ENCODE data around the gene HJV.

Gene HJV

GRCh38 chr1:145992502-145992936 lies 29.0 kb downstream of the HJV start:
- DNase-seq, result no peak

GRCh38 chr1:145991735-145992412 lies 29.7 kb downstream of the HJV start:
- no peak for DNase-seq

DNA sequence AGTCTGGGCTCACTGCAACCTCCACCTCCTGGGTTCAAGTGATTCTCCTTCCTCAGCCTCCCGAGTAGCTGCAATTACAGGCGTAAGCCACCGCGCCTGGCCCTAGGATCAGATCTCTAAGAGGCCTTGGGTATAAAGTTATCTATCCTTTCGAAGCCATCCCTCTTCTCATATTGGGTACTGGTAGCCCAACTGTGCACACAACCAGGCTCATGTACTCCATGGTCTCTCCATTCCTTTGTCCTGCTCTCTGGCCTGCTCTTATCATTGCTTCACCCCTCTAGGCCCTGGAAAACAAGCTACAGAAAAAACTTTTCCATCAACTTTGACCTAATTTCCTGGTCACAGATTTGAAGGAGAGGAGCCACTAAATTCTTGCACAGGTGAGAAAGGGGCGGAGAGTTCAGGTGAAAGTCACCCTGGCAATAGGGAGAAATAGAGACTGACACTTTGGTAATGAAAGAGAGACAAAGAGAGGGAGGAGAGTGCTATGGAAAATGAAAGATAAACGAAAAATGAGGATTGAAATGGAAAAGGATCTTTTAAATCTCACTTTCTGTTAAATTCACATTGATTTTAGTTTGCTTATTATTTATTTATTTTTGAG lies 31.2 kb downstream of the HJV start:
- no peak for DNase-seq

DNA sequence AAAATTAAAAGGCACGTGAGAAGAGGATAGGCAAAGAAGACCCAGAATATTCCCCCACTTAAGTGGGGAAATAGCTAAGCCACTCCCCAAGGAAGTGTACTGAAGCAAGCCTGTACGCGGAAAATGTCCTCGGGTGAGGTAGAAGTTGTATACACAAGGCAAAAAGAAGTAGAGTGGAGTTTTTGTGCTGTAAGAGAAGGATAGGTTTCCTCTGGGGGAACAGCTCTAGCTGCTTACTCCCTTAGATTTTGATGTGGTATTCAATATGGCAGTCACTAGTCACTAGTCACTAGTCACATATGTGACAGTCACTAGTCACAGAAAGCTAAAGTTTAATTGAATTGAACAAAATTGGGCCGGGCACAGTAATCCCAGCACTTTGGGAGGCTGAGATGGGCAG lies 32.8 kb downstream of the HJV start:
- no peak for DNase-seq

- no peak for DNase-seq
Observed at GRCh38 chr1:145987926-145988325, 33.6 kb downstream of the HJV start.

- no peak for DNase-seq
Observed at GRCh38 chr1:145986551-145986950, 35.0 kb downstream of the HJV start.

DNA sequence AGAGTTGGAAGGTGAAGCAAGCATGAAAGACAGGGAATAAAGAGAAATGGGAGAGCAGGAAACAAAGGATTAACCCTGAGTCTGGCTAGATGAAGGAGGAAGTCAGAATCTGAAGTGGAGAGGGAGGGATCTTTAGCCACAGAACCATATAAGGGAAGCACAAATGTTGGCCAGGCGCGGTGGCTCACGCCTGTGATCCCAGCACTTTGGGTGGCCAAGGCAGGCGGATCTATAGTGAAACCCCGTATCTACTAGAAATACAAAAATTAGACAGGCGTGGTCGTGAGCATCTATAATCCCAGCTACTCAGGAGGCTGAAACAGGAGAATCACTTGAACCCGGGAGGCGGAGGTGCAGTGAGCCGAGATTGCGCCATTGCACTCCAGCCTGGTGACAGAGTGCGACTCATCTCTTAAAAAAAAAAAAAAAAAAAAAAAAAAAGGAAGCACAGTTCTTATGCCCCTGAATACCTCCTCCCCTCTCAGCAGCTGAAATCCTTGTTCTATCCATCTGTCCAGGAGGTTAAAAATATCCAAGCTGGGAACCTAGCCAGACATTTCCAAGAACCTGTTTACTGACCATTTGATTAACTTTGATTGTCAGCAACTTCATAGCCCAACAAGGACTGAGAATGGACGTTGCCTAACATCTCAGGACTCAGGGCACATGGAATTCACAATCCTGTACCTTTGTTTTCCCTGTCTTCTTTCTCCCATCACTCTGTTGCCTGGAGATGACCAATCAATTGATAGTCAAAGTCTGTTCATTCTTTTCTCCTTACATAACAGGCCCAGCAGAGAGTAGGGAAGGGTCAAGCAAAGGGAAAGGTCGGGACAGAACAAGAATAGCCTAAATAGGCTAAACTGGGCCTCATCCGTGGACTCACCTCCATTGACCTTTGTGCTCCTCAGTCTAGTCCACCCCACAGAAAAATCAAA lies 35.8 kb downstream of the HJV start:
- DNase-seq, result no peak

- no peak for DNase-seq
Observed at GRCh38 chr1:145985129-145985501, 36.4 kb downstream of the HJV start.

GRCh38 chr1:145983960-145984830 lies 37.3 kb downstream of the HJV start:
- DNase-seq, result no peak

DNA sequence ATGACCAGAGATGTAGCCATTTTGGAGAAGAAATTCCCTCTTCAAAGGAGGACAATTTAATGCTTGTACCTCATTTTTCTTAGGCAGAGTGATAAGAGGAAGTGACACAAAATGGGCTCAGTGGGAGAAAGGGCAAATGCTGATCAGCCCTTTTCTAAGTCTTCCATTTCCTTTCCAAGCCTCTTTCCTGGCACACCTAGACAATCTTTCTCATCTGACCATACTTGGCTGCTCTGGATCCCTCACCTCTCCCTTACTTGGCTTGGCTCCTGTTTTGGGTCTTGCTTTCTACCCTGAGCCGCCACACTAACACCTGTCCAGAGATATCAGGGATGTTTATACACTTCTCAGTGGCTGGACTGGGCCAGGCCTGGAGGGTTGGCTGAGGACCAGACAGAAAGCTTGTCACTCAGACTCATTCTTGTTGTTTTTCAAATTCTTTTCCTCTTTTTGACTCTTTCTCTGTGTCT lies 38.3 kb downstream of the HJV start:
- DNase-seq, result no peak

DNA sequence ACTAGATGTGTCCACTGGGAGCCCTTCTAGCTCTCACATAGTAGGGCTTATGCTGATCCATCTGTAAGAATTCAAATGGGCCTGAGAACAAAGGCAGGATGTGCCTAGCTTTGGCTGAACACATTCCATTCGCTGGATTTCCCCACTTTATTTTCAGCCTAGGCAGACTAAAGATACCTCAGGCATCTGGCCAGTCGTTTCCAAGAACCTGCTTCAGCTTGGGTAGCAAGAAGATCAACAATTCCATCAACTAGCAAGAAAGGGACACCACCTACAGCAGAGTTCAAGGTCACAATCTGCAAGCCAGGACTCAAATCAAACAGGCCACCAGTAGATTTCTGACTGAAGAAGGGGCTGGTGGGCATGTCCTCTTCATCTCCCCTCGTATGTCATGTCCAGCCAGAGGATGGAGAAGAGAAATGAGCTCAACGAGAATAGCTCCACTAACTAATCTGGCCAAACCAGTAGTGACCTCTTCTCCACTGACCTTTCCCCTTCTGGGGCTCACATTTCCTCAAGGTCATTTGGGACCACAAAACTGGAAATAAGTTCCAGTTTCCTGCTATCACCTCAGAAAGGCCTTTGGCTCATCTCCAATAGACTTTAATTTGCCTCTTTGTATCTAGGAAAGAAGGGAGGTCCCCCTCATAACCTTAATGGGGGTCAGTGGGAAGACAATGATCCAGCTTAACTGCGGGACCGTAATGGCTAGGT lies 39.4 kb downstream of the HJV start:
- no peak for DNase-seq

- DNase-seq, result no peak
Observed at GRCh38 chr1:145980457-145980994, 41.0 kb downstream of the HJV start.

DNA sequence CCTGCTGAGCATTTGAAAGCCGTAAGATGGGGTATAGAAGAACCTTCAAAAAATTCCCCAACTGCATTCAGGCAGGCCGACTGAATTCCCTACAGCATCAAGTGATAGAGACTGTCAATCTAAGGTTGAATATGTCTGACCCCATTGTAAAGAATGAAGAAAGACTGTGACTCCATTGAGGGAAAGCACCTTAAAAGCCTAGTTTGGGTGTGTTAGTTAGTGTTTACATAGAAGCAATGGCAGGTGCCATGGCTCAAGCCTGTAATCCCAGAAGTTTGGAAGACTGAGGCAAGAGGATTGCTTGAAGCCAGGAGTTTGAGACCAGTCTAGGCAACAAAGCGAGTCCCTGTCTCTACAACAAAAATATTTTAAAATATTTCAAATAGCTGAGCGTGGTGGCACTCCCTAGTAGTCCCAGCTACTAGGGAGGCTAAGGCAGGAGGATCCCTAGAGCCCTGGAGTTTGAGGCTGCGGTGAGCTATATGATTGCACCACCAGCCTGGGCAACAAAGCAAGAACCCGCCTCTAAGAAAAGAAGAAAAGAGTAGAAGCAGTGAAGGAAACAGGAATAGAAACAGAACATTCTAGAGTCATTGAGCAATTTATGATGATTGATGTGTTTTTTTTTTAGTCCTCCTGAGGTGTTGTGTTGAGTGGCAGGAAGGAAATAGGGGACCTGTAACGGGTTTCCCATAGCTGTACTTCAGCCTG lies 41.6 kb downstream of the HJV start:
- no peak for DNase-seq

- DNase-seq, result peak; percentile 94
Observed at GRCh38 chr1:145978854-145979745, 42.4 kb downstream of the HJV start.

DNA sequence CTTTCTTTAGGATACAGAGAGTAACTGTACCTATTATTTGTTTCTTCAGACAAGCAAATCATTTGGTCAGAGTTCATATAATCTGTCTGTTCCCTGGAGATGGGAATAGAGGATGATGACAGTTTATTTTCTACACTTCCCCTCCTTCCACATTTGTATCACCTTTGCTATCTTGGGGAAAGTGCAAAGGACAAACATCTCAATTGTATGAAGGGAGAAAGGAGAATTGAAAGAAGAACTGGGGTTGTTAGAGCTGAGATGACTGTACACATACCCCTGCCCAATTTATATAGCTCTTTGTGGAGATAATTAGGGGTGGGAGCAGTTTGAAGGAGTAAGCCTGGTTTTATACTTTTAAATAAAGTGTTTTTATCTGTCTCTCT lies 43.1 kb downstream of the HJV start:
- DNase-seq, result no peak

DNA sequence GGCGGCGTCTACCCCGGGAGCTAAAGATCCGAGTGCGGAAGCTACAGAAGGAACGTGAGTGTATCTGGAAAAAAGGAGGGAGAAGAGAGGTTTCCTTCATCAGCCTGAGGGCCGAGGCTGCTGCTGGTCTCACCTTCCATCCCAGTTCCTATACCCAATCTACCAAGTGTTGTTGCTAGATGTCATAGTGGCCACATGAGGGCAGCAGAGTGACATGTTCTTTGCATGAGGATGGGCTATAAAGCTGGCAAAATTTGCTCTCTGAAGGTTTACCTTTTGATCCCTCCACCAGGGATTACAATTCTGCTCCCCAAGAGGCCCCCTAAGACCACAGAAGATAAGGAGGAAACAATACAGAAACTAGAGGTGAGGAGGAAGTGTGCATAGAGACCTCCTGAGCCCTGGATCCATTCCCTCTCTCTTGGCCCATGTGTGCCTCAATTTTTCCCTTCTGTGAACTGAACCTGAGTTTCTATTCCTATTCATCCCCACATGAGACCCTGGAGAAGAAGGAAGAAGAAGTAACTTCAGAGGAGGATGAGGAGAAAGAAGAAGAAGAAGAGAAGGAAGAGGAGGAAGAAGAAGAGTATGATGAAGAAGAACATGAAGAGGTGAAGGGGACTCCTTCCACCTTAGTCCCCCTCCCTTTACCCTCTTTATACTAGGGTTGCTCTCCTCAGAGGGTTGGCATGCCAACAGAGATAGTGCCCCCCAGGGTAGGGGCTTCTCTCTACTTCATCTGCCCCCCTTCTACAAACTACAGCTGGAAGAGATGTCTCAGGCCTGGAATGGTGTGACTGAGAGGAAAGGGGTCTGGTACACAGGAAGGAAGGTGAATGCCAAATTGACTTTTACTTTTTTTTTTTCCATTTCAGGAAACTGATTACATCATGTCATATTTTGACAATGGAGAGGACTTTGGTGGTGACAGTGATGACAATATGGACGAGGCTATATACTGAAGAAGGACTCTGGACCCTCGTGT lies 43.8 kb downstream of the HJV start:
- DNase-seq, result peak; percentile 75

GRCh38 chr1:145977016-145977415 lies 44.5 kb downstream of the HJV start:
- DNase-seq, result no peak

- DNase-seq, result no peak
Observed at GRCh38 chr1:145975216-145975615, 46.3 kb downstream of the HJV start.

DNA sequence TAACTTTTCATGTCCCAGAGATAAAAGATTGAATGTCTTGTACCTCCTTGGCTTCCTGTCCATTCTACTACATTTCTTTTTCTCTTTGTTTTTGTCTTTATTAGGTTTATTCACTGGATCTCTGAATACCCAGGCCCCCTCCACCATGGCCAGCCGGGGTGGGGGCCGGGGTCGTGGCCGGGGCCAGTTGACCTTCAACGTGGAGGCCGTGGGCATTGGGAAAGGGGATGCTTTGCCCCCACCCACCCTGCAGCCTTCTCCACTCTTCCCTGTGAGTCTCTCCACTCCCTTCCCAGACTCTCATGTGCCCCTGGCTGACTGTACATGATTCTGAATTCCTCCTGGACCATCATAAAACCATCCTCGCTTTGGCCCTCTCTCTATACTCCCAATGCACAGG lies 46.8 kb downstream of the HJV start:
- DNase-seq, result no peak
